Testis (tissue), 3 donors: ENCODE measurements around the gene PLA2G4E. TPM values are rescaled to one million over a fixed set of nuclear protein-coding genes. Genes with fewer than 3 reads are reported as not detected.

Experiments
- DNase-seq: peaks from one replicate; pipeline ENCODE4 v3.0.0-alpha.2; 2019
- H3K27ac ChIP-seq, 2 donors: fragments of 200-600 bp; sonication (generic); one replicate each; pipeline ENCODE4 v1.5.1; 2019
- H3K27me3 ChIP-seq: fragments of 200-600 bp; sonication (generic); one replicate; pipeline ENCODE4 v1.5.1; 2019
- H3K36me3 ChIP-seq: fragments of 200-600 bp; sonication (generic); one replicate; pipeline ENCODE4 v1.5.1; 2017; ENCODE audit warnings: low read depth; ENCODE audit errors: missing control alignments
- H3K4me1 ChIP-seq: fragments of 200-600 bp; sonication (generic); one replicate; pipeline ENCODE4 v1.5.1; 2019
- H3K4me3 ChIP-seq, 2 donors: fragments of 200-600 bp; sonication (generic); one replicate each; pipeline ENCODE4 v1.5.1; 2017 to 2019
- H3K9me3 ChIP-seq: fragments of 200-600 bp; sonication (generic); one replicate; pipeline ENCODE4 v1.5.1; 2017
- CTCF ChIP-seq, 3 experiments: fragments of 450-650 bp in 2 of 3; fragments of 200-600 bp in 1 of 3; sonication (generic) in 1 of 3; IDR thresholded peaks; one replicate each; pipeline ENCODE4 v1.5.1; 2016 to 2019; ENCODE audit warnings: antibody characterized with exemption in 3 of 3, mild to moderate bottlenecking in 2 of 3, moderate library complexity in 1 of 3
- POLR2A ChIP-seq: fragments of 450-650 bp; IDR thresholded peaks from one replicate; pipeline ENCODE4 v1.6.1; 2017; ENCODE audit warnings: antibody characterized with exemption, mild to moderate bottlenecking, moderate library complexity
- WGBS, 2 donors: methylation state at CpG; one replicate each; pipeline ENCODE4 v1.1.5; 2018; 5-methylcytosine and 5-hydroxymethylcytosine counted together
- intact Hi-C: fragments of 100-400 bp; cut with DNase I; formaldehyde crosslinking; loops from one replicate; pipeline ENCODE4 v1.15.1; 2023; ENCODE audit warnings: low total_unique reads
- polyA plus RNA-seq: library from polyadenylated mRNA; stranded (reverse); fragments of 350-450 nt; fragmentation: Illumina TruSeq; extraction: RNeasy Lipid Tissue Mini Kit (QIAGEN cat#74804); gene quantifications from one replicate; pipeline ENCODE4 v1.2.3, GENCODE V29; 2014; ENCODE audit warnings: low read depth, low replicate concordance; ENCODE audit not compliant: insufficient read depth
- total RNA-seq, 2 donors: library from RNA; depleted of rRNA; stranded (reverse); fragments of >200 nt; gene quantifications; one replicate each; pipeline ENCODE4 v1.2.3, GENCODE V29; 2016

PLA2G4E gene
- total and polyA plus RNA-seq, 3 donors from 2014 or later = 0.31 to 0.71 (median 0.67) TPM

DNA sequence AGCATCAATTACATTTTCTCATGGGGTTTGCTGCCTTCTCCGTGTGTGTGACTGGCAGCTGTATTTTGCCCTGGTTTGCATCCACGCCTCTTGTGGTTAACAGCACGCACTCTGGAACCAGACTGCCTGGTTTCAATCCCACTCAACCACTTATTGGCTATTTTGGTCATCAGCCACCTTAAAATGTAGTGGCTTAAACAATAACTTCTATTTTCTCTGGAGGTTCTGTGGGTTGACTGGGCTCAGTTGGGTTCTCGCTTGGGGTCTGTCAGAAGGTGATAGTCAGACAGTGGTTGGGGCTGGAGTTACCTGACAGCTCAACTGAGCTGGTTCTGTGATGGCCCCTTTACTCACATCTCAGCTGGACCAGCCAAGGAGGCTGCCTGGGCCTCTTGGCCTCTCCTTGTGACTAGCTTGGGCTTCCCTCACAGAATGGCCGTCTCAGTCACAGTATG lies 85.2 kb downstream of the PLA2G4E start:
- WGBS, 2 donors = 74 to 78% methylated on average over 5 of the region's 5 CpGs
- H3K27me3 ChIP-seq = no peaks in the 10 kb centered on the region
- intact Hi-C loops = no loop called here
- H3K4me1 ChIP-seq = no peaks in the 10 kb centered on the region
- H3K27ac ChIP-seq = peak overlapping the region in 1 of 2 donors; percentile 19
- TF ChIP-seq CTCF (IDR thresholded peaks at IDR 0.05) = no peak
- no peak for TF ChIP-seq POLR2A
- no peaks in the 10 kb centered on the region for H3K36me3 ChIP-seq
- no peak overlapping the region for H3K4me3 ChIP-seq
- H3K9me3 ChIP-seq = no peaks in the 10 kb centered on the region
- no peak for DNase-seq

GRCh38 chr15:41934843-41935242 lies 86.0 kb downstream of the PLA2G4E start:
- no peaks in the 10 kb centered on the region for H3K36me3 ChIP-seq
- H3K4me3 ChIP-seq = no peak overlapping the region
- H3K27me3 ChIP-seq = no peaks in the 10 kb centered on the region
- H3K4me1 ChIP-seq = no peaks in the 10 kb centered on the region
- DNase-seq = no peak
- no peaks in the 10 kb centered on the region for H3K9me3 ChIP-seq
- WGBS, 2 donors = 72 to 95% methylated on average over 4 of the region's 4 CpGs
- H3K27ac ChIP-seq = no peak overlapping the region
- intact Hi-C loops = no loop called here
- TF ChIP-seq CTCF (IDR thresholded peaks at IDR 0.05) (no peak), POLR2A (no peak)

GRCh38 chr15:41933771-41934170 lies 87.1 kb downstream of the PLA2G4E start:
- Histone ChIP-seq H3K4me1 (no peaks in the 10 kb centered on the region), H3K9me3 (no peaks in the 10 kb centered on the region), H3K27me3 (no peaks in the 10 kb centered on the region), H3K36me3 (no peaks in the 10 kb centered on the region), H3K4me3 (no peak overlapping the region), H3K27ac (no peak overlapping the region)
- DNase-seq = no peak
- intact Hi-C loops = no loop called here
- 66 to 76% methylated on average over 9 to 10 of the region's 10 CpGs for WGBS, 2 donors
- TF ChIP-seq CTCF (IDR thresholded peaks at IDR 0.05) = no peak
- TF ChIP-seq POLR2A = no peak

DNA sequence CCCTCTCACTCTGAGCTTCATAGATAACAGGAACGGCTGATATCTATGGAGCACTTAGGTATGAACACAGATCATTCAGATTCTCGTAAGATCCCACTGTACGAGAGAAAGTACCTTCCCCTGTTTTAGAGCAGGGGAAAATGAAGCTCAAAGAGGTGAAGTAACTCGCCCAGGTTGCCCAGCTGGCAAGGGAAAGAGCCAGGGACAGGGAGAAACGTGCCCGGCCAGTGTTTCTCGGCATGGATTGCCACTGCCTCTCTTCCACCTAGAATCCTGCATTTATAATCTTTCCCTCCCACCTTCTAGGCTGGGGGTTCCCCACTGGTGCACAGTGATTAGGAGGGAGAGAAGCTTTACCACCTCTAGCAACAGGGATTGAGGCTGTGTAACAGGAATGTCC lies 87.5 kb downstream of the PLA2G4E start:
- DNase-seq = no peak
- H3K4me3 ChIP-seq = no peak overlapping the region
- TF ChIP-seq POLR2A (no peak), CTCF (IDR thresholded peaks at IDR 0.05) (no peak)
- no peaks in the 10 kb centered on the region for H3K9me3 ChIP-seq
- intact Hi-C loops = no loop called here
- H3K27ac ChIP-seq = no peak overlapping the region
- no peaks in the 10 kb centered on the region for H3K36me3 ChIP-seq
- H3K27me3 ChIP-seq = no peaks in the 10 kb centered on the region
- no peaks in the 10 kb centered on the region for H3K4me1 ChIP-seq
- 81 to 83% methylated on average over 7 of the region's 7 CpGs for WGBS, 2 donors

- no peak for TF ChIP-seq CTCF (IDR thresholded peaks at IDR 0.05)
- TF ChIP-seq POLR2A = no peak
- Histone ChIP-seq H3K27ac (no peak overlapping the region), H3K36me3 (no peaks in the 10 kb centered on the region), H3K27me3 (no peaks in the 10 kb centered on the region), H3K4me1 (no peaks in the 10 kb centered on the region), H3K9me3 (no peaks in the 10 kb centered on the region), H3K4me3 (no peak overlapping the region)
- WGBS, 2 donors = 83 to 88% methylated on average over 16 of the region's 16 CpGs
- intact Hi-C loops = no loop called here
- DNase-seq = no peak
Measured at GRCh38 chr15:41932511-41933289, 88.1 kb downstream of the PLA2G4E start.
